ENCODE data around the gene PRICKLE2. TPM values are rescaled to one million over a fixed set of nuclear protein-coding genes. Genes with fewer than 3 reads are reported as not detected.

Gene PRICKLE2
- total RNA-seq, 2 experiments from 2014 or later: 0.05 TPM; not detected in 1

DNA sequence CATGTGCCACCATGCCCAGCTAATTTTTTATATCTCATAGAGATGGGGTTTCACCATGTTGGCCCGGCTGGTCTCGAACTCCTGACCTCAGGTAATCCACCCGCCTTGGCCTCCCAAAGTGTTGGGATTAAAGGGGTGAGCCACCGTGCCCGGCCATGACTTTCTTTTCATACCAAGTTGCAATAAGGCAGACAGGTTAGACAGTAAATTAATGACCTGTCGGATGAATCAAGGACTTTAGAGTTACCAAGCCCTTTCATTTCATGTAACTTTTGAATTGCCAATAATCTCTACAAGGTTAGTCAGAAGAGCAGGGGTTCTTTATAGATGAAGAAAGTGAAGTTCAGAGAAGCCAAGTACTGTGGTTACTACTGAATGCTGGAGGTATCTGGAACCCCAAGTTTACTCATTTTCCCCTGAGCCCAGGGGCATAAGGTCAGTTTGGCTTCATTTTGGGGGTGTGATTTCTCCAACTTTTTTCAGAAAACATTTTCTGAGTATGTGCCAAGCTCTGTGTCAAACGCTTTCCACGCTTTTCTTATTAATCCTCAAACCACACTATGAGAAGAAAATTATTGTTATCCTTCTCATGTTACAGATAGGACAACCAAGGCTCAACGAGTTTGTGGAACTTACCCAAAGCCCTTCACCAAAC, 11.9 kb downstream of the PRICKLE2 start:
- H3K4me1 Mint-ChIP-seq (ENCODE audit: low read depth): no peaks in the 10 kb centered on the region
- H3K36me3 Mint-ChIP-seq (ENCODE audit: low read depth): no peaks in the 10 kb centered on the region
- no peak overlapping the region for H3K4me3 Mint-ChIP-seq
- no peaks in the 10 kb centered on the region for H3K9me3 Mint-ChIP-seq
- CTCF ChIA-PET: no interaction called here
- intact Hi-C loops (cut with micrococcal nuclease): no loop called here
- peaks cover 4% of the 10 kb centered on the region for H3K27me3 Mint-ChIP-seq (ENCODE audit: low read depth)
- DNase-seq: no peak
- no peak overlapping the region for H3K27ac Mint-ChIP-seq

DNA sequence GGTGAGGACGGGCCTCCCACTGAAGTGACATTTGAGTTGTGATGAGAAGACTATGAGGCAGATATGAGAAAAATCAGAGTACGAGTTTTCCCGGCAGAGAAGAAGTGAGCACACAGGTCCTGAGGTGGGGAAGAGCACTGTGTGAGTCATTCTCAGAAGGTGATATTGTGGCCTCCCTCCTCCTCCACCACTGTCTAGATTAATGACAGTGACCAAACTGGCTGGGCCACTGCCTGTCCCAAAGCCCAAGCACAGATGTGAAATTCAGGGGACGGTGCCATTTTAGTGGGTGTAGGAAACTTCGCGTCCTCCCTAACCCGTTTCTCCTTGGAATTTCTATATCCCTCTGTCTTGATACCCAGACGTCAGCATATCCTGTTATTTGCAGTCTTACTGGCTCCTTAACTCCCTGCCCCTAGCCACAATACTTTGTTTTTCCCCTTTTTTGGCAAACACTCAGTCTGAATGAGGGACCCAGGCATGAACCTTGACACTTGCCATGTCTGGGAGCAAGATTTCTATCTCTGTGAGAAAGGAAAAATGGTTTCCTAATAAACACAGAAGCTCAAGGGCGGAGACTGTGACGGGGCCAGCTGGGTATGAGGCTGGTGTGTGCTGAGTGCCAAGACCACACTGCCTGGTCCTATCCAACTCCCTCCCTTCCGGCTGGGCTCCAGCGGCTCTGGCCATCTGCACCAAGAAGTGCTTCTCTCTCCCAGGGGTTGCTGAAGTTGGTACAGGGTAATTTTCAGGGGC, 15.2 kb downstream of the PRICKLE2 start:
- intact Hi-C loops (cut with micrococcal nuclease): no loop called here
- H3K27ac Mint-ChIP-seq: no peak overlapping the region
- CTCF ChIA-PET: no interaction called here

DNA sequence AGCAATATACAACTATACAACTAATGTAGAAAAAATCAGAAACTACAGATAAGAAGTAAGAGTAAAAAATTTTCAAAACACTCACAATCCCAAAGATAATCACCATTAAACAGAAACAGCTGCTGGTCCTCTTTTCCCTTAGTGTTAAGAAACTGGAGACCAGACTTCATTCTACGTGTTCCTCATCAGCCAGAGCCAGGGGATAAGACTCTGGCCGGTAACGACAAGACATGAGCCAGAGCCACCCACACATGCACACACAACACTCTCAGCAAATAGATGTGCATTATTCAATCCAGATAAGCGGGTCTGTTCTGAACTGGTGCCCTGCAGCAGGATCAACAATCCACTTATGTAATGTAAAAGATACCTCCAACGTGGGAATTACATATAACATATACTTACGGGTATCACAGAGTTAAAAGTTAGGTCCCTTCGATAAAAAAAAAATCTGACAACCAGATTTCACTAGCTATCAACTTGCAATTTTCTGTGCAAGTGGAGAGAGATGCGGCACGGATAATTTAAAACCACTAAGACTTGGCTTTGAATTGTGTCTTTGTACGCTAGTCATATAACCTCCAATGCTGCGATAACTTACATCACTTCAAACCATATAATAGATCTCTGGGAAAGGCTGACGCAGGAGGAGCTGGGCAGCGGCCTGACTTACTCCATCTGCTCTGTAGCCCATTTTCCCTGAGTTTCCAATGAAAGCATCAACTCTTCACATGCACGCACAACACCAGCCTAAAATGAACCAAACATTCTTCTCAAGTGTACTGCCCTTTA, 17.8 kb downstream of the PRICKLE2 start:
- Mint-ChIP-seq H3K9me3 (no peaks in the 10 kb centered on the region), H3K4me3 (no peak overlapping the region), H3K27ac (no peak overlapping the region), H3K27me3 (ENCODE audit: low read depth) (peaks cover 6% of the 10 kb centered on the region), H3K36me3 (ENCODE audit: low read depth) (no peaks in the 10 kb centered on the region), H3K4me1 (ENCODE audit: low read depth) (no peaks in the 10 kb centered on the region)
- CTCF ChIA-PET: no interaction called here
- intact Hi-C loops (cut with micrococcal nuclease): no loop called here
- DNase-seq: no peak

More for the DNA sequence above, 15.2 kb downstream of the PRICKLE2 start:
- H3K27me3 Mint-ChIP-seq (ENCODE audit: low read depth): peaks cover 4% of the 10 kb centered on the region
- no peaks in the 10 kb centered on the region for H3K4me1 Mint-ChIP-seq (ENCODE audit: low read depth)
- no peak for DNase-seq
- H3K36me3 Mint-ChIP-seq (ENCODE audit: low read depth): no peaks in the 10 kb centered on the region
- H3K4me3 Mint-ChIP-seq: no peak overlapping the region
- H3K9me3 Mint-ChIP-seq: no peaks in the 10 kb centered on the region

DNA sequence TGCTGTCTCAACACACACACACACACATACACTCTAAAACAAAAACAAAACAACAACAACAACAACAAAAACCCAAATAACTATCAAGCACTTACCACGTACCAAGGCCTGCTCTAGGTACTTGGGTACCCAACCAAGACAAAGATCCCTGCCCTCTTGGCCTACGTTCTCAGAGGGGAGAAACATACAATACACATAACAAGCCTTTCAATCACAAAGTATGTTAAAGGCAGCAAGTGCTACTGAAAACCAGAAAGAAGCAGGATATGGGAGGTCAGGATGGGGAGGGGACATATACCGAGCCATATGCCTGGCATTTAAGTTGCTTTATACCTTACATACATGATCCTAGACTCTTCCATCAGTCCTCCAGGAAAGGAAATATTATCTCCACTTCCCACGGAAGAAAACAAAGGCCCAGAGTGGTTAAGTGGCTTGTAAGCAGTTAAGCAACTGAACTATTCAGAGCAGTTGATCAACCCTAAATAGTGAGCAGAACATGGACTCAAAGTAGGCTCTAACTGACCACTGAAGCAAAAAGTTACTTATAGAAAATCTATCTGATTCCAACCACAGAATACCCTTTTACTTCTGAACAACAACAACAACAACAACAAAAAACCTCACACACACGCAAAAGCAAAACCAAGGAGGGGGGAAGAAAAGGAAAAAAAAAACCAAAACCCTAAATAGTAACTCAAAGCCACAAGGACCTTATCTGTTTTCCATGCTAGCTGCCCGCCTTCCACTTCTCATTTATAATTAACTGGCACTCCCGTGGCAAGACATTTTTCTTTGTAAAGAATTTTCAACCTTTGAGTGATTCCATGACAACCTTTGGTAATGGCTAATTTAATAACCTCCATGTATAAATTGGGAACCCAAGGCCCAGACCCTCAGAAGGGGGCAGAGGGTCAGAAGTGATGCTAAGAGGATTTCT, 21.0 kb downstream of the PRICKLE2 start:
- intact Hi-C loops (cut with micrococcal nuclease): no loop called here
- Mint-ChIP-seq H3K36me3 (ENCODE audit: low read depth) (no peaks in the 10 kb centered on the region), H3K4me1 (ENCODE audit: low read depth) (no peaks in the 10 kb centered on the region), H3K27me3 (ENCODE audit: low read depth) (peaks cover 2% of the 10 kb centered on the region), H3K27ac (no peak overlapping the region), H3K9me3 (no peaks in the 10 kb centered on the region), H3K4me3 (no peak overlapping the region)
- no peak for DNase-seq
- CTCF ChIA-PET: no interaction called here

DNA sequence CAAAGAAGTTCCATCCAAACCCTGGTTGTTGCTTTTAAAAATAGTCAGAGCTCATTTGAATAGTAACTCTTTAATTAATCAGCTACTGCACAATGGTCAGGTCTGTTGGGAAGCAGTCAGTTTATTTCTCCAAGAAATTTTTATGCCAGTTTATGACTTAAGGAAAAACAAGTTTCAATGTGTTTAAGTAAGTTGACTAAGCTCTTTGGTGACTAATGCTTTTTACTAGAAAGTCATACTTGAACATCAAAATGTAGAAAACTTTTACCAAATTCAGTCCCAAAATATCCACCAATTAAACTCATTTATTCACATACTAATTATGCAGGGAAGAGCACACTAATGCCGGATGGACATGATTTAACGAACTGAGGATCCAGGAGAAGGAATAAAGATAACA, 22.1 kb downstream of the PRICKLE2 start:
- Mint-ChIP-seq H3K27ac (no peak overlapping the region), H3K4me1 (ENCODE audit: low read depth) (no peaks in the 10 kb centered on the region), H3K9me3 (no peaks in the 10 kb centered on the region)

DNA sequence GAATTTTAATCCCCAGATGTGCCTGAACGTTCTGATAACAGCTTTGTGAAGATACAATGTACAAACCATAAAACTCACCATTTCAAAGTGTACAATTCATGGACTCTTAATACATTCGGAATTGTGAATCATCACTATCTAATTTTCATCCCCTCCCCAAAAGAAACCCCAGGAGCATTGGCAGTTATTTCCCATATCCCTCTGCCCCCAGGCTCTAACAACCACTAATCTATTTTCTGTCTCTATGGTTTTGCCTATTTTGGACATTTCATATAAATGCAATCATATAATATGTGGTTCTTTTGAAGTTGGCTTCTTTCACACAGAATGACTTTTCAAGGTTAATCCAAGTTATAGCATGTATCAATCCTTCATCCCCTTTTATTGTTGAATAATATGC, 25.3 kb downstream of the PRICKLE2 start:
- Mint-ChIP-seq H3K4me3 (no peak overlapping the region), H3K4me1 (ENCODE audit: low read depth) (no peaks in the 10 kb centered on the region), H3K27me3 (ENCODE audit: low read depth) (peaks cover 9% of the 10 kb centered on the region), H3K27ac (no peak overlapping the region), H3K36me3 (ENCODE audit: low read depth) (no peaks in the 10 kb centered on the region), H3K9me3 (peaks cover 3% of the 10 kb centered on the region)
- DNase-seq: no peak
- CTCF ChIA-PET: no interaction called here
- intact Hi-C loops (cut with micrococcal nuclease): no loop called here

More for the DNA sequence above, 22.1 kb downstream of the PRICKLE2 start:
- Mint-ChIP-seq H3K4me3 (no peak overlapping the region), H3K36me3 (ENCODE audit: low read depth) (no peaks in the 10 kb centered on the region), H3K27me3 (ENCODE audit: low read depth) (peaks cover 4% of the 10 kb centered on the region)
- no peak for DNase-seq
- CTCF ChIA-PET: no interaction called here
- intact Hi-C loops (cut with micrococcal nuclease): no loop called here

DNA sequence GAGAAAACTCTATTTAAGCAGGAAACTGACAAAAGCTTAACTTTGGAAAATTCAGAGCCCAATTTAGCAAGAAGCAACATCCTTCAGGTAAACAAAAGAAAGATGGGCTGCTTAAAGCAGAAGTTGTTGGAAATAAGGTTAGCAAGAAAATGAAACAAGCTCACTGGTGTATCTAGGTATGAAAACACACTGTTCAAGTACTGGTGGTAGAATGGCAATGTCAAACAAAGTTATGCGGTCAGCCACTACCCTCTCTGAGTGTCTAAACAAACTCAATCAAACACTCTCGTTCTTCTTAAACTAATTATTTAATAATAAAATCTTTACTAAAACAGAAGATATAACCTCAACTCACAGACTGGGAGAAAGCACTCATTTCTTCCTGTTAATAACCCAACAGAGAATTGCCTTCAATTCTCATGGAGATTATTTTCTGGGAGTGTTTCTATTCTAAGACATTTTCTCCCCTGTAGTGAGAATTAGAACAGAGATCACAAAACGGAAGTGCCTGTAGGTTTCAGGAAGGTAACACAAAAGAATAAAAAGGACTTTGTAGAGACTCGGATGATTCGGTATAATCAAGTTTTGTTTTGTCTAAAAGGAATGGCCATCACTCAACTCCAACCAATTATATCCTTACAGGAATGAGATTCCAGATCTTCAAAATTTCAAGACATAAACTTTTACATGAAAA, 28.9 kb downstream of the PRICKLE2 start:
- Mint-ChIP-seq H3K9me3 (peaks cover 6% of the 10 kb centered on the region), H3K27ac (no peak overlapping the region), H3K4me1 (ENCODE audit: low read depth) (no peaks in the 10 kb centered on the region), H3K4me3 (no peak overlapping the region), H3K27me3 (ENCODE audit: low read depth) (peaks cover 7% of the 10 kb centered on the region), H3K36me3 (ENCODE audit: low read depth) (no peaks in the 10 kb centered on the region)
- intact Hi-C loops (cut with micrococcal nuclease): no loop called here
- DNase-seq: no peak
- CTCF ChIA-PET: interaction anchor here (0.7 kb wide), 1 partner anchor 337 kb away, joined by 3 read pairs; no protein-coding TSS in a partner anchor

DNA sequence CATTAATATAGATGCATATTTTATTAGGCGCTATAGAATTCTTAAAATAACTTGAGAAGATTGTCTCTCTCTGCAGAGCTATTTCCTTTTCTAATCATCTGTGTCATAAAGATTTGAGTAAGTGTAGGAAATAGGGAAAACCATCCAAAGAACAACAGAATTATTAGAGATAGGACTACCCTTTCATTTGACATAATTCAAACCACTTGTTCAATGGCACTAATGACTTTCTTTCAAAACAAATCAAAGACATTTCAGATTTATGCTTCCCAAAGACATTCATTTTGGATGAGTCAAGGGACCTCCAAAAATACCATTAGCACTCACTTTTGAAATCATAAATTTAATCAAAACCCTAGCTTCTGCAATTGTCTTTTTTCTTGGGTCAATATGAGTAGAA, 29.5 kb downstream of the PRICKLE2 start:
- H3K36me3 Mint-ChIP-seq (ENCODE audit: low read depth): no peaks in the 10 kb centered on the region
- no peak for DNase-seq
- no peak overlapping the region for H3K27ac Mint-ChIP-seq
- CTCF ChIA-PET: interaction anchor here (0.7 kb wide), 1 partner anchor 338 kb away, joined by 3 read pairs; no protein-coding TSS in a partner anchor
- H3K27me3 Mint-ChIP-seq (ENCODE audit: low read depth): peaks cover 7% of the 10 kb centered on the region
- peaks cover 6% of the 10 kb centered on the region for H3K9me3 Mint-ChIP-seq
- H3K4me1 Mint-ChIP-seq (ENCODE audit: low read depth): no peaks in the 10 kb centered on the region
- intact Hi-C loops (cut with micrococcal nuclease): no loop called here
- no peak overlapping the region for H3K4me3 Mint-ChIP-seq

DNA sequence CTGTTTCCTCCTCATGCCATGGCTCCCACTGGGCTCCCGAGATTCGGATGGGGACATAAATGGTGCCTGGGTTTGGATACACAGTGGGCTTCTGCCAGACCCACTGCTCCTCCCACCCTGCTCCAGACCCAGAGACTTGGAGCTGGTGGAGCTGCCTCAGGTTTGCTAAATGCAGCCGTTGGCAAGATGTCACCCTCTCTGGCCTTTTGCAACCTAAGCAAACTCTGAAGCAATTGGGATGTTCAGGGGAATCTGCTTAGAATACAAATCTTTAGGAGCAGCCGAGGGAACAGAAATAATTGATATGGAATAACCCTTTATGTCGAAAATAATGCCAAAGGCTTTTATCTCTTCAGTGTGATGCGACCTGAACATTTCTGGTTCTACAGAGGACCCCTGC, 33.4 kb downstream of the PRICKLE2 start:
- no peak for DNase-seq
- H3K36me3 Mint-ChIP-seq (ENCODE audit: low read depth): no peaks in the 10 kb centered on the region
- CTCF ChIA-PET: no interaction called here

DNA sequence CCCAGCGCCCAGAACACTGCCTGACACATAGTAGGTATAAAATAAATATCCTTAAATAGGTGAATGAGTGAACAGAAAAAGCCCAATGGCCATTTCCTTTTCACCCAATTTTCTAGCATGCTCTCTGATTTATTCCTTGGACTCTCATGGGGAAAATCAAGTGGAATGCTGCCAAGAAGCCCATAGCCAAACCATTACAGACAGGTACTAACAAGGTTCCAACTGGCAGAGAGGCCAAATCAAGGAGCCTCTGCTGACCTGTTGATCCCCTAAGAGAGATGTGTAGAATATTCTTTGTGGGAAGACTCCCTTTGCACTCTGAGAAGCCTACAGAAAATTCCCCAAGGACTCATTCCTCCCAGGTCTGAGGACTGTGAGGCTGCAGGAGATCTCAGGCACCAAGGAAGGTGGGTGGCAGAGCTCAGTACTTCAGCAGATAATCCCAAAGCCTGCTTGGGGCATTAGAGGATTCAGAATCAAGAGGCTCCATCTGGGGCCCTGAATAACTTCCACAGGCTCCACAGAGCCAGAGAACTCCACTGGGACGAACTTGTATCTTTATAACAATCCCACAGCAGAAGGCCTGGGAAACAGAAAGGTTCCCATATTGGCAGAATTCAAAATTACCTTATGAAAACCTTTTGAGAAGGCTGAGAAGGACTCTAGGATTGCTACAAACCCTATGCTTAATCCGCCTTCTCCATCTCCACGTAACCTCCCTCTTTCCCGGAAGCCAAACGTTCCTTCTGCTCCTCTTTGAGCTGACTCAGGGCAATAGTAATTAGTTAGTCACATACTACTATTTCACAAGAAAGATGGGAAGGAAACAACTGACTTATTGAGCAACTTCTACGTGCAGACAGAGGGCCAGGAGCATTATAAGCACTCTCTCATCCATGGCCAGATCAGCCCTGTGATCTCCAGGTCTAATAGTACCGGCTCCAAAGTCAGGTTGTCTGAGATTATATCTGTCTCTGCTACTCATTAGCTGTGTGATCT, 34.5 kb downstream of the PRICKLE2 start:
- Mint-ChIP-seq H3K27ac (no peak overlapping the region), H3K36me3 (ENCODE audit: low read depth) (no peaks in the 10 kb centered on the region)

More for the DNA sequence above, 33.4 kb downstream of the PRICKLE2 start:
- Mint-ChIP-seq H3K4me1 (ENCODE audit: low read depth) (no peaks in the 10 kb centered on the region), H3K27ac (no peak overlapping the region), H3K4me3 (no peak overlapping the region), H3K9me3 (peaks cover 3% of the 10 kb centered on the region), H3K27me3 (ENCODE audit: low read depth) (no peaks in the 10 kb centered on the region)
- intact Hi-C loops (cut with micrococcal nuclease): no loop called here

More for the DNA sequence above, 34.5 kb downstream of the PRICKLE2 start:
- peaks cover 3% of the 10 kb centered on the region for H3K9me3 Mint-ChIP-seq
- H3K4me1 Mint-ChIP-seq (ENCODE audit: low read depth): no peaks in the 10 kb centered on the region
- intact Hi-C loops (cut with micrococcal nuclease): no loop called here
- CTCF ChIA-PET: no interaction called here
- DNase-seq: no peak
- H3K27me3 Mint-ChIP-seq (ENCODE audit: low read depth): no peaks in the 10 kb centered on the region
- no peak overlapping the region for H3K4me3 Mint-ChIP-seq
